Fibroblast of skin of right quadriceps (primary cell): ENCODE data around the gene FKBP2.

ENCODE experiments used
- DNase-seq: peaks from one replicate; pipeline ENCODE4 v3.0.0-alpha.2; 2013

FKBP2 gene

DNA sequence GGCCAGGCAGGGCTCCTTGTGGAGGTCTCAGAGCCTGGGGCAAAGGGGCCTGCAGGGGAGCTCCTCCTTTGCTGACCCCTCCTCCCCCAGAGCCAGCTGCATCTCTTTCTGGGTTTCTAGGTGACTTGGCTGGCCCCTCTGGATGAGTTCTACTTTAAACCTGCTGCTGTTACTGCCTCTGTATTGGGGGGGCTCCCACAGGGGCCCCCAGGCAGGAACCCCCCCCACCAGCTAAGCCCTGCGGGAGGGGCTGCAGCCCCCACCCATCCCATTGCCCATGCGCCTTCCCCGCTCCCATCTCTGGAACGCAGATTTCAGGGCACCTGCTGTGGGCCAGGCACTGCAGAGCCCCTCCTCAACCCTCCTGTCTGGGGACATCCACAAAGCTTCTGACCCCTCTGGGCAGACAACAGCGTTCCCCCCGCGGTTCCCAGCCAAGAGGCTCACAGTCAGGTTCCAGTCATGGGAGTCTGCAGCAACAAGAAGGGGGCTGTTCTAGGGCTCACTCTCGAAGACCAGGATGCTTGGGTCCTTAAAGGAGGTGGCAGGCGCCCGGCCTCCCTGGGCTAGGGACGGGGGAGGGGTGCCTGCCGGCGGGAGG, 9.6 kb downstream of the FKBP2 start:
- DNase-seq: no peak

DNA sequence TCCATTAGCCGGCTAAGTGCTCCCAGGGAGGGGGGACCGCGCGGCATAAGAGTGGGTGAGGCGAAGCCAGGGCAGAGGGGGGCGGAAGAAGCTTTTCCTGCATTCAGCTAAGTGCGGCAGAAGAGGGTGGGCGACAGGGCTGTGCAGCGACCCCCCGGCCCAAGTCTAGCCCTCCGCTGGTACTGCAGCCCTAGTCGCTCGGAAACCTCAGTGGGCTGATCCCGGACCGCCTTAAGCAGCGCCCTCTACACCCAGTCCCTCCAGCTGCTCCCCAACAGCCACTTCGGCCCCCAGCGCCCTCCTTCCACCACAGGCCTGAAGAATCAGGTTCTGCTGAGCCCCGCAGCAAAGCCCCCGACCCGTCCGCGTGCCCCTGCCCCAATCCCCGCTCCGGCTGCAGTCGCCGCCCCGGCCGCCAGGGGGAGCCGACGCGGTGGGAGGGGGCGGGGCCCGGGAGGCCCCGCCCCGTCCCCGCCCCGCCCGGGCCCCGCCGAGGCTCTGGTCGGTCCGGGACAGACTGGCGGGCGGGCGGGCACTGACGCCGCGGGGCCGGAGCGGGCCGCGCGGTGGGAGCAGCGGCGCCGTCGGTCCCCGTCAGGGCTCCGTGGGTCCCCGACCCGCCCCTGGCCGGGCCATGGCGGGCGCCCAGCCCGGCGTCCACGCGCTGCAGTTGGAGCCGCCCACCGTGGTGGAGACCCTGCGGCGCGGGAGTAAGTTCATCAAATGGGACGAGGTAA, 10.3 kb downstream of the FKBP2 start, which contains the start of gene PLCB3:
TSS of gene PLCB3 (plus strand) at position 515 of the 737 bp plus-strand sequence. CDS start at position 635, 120 bp downstream.
- DNase-seq: peak; percentile 51

DNA sequence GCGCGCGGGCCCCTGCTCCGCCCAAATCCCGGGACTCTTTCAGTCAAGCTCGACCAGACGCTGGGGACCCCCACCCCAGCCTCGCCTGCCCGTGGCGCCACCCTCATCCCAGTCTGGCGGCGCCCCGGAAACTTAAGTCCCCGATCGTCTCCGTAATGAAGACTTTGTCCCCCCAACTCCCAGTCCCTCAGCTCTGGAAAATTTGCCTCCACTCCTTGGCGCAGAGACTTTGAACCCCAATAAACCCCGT, 10.8 kb downstream of the FKBP2 start:
- DNase-seq: no peak

DNA sequence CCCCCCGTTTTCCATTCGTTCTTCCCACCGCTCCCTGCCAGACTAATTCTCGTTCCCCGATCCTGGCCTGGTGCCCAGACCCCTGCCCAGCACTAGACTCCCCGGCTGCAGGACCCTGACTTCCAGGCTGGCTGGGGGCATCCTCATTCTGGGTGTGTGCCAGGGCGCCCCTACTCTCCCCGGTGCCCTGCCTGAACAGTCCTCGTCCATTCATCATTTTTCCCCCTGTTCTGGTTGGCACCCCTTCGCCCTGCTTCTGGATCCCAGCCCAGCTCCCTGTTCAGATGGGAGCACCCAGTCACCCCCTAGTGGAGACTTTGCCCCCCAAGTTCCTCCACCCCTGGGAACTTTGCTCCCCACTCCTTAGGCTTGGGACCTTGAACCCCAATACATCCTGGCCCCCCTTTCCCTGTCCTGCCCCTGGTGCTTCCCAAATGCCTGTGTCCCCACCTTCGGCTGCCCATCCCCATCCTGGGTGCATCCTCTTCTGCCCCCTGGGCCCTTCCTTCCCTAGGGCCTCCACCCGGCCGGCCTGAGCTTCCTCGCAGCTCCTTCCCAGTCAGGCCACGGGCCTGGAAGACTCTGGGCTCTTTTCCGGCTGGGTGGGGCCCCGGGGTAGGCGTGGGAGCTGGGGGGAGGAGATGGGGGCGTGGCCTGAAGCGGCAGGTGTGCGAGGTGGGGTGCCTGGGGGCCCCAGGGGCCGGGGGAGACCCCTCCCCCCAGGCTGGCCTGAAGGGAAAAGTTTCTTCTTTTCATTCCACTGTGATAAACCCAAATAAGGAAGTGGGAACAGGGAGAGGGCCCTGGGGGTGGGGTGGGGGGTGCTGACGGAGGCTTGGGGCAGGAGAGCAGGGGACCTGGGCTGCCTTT, 11.3 kb downstream of the FKBP2 start:
- DNase-seq: no peak

GRCh38 chr11:64253043-64253442, 12.1 kb downstream of the FKBP2 start:
- no peak for DNase-seq

- DNase-seq: no peak
Observed at GRCh38 chr11:64253481-64253880, 12.6 kb downstream of the FKBP2 start.

DNA sequence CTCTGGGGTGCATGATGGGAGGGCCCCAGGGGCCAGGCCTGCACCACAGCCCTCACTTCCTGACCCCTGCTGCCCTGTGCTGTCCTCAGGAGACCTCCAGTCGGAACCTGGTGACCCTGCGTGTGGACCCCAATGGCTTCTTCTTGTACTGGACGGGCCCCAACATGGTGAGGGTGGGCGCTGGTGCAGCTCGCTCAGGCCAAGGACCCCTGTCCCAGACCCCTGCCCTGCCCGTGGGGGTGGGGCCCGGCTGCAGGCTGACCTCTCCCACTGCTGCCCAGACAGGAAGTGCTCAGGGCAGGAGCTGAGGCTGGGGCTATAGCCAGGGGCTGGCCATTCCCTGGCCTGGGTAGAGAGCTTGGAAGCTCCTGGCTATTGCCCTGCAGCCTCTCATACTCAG, 13.4 kb downstream of the FKBP2 start:
- no peak for DNase-seq

GRCh38 chr11:64255135-64256128, 14.5 kb downstream of the FKBP2 start:
- DNase-seq: no peak

DNA sequence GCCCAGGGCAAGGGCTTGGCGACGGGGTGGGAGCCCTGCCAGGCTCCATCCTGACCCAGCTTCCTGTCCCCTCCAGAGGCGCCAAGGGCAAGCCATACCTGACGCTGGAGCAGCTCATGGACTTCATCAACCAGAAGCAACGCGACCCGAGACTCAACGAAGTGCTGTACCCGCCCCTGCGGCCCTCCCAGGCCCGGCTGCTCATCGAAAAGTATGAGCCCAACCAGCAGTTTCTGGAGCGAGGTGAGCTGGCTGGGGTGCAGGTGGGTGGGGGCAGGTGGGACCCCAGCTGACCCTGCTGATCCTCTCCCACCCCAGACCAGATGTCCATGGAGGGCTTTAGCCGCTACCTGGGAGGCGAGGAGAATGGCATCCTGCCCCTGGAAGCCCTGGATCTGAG, 15.4 kb downstream of the FKBP2 start:
- no peak for DNase-seq

GRCh38 chr11:64258356-64258755, 17.5 kb downstream of the FKBP2 start:
- no peak for DNase-seq

DNA sequence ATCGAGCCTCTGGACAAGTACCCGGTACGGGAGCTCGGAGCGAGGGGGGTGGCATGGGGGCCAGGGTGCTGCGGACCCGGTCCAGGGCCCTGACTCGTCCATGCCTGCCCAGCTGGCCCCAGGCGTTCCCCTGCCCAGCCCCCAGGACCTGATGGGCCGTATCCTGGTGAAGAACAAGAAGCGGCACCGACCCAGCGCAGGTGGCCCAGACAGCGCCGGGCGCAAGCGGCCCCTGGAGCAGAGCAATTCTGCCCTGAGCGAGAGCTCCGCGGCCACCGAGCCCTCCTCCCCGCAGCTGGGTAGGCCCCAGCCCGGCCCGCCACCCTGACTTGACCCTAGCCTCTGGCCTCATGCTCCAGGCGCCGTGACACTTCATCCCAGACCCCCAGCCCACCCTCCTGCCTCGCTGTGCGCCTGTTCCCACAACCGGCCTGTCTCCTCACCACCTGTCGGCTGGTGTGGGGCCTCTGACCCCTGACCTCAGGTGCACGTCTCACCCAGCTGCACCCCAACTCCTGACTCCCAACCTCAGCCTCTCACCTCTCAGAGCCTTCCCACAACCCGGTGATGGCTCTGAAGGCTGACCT, 18.1 kb downstream of the FKBP2 start:
- DNase-seq: no peak

- no peak for DNase-seq
Observed at GRCh38 chr11:64259533-64260067, 18.7 kb downstream of the FKBP2 start.

DNA sequence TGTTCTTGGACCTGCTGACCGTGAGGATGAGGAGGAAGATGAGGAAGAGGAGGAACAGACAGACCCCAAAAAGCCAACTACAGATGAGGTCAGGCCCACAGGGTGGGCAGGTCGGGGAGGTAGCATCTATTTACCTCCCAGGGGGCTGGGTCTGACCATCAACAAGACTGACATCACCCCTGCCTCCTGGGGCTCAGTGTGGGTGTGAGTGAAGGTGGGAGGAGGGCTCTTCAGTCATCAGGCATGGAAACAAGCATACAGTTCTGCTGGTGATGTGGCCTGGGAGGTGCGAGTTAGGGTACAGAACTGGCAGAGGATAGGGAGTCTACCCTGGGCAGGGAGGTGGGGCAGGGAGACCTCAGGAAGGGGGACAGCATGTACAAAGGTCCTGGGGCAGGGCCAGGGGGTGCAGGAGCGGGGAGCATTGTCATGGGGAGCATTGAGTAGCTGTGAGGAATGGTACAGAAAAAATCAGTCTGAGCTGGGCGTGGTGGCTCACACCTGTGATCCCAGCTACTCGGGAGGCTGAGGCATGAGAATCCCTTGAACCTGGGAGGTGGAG, 19.3 kb downstream of the FKBP2 start:
- DNase-seq: no peak

- no peak for DNase-seq
Observed at GRCh38 chr11:64261556-64262080, 20.7 kb downstream of the FKBP2 start.

GRCh38 chr11:64262271-64263002, 21.5 kb downstream of the FKBP2 start:
- no peak for DNase-seq

- no peak for DNase-seq
Observed at GRCh38 chr11:64263021-64263946, 22.4 kb downstream of the FKBP2 start.

DNA sequence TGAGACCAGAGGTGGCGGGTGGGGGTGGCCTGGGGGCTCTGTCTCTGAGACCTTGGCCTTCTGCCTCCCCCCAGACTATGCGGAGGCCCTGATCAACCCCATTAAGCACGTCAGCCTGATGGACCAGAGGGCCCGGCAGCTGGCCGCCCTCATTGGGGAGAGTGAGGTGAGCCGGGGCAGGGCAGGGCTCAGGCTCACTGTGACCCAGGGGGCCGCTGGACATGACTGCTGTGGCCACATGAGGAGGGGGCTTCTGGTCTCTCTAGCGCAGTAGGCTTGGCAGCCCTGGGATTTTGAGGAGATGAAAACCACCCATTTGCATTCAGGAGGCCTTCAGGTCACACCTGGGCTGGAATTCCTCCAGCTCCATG, 23.0 kb downstream of the FKBP2 start:
- DNase-seq: no peak

GRCh38 chr11:64264371-64264852, 23.5 kb downstream of the FKBP2 start:
- DNase-seq: no peak
